NOMO-1 treated with DMSO at 0.1 percent for 48 hours (cell line): Measurements from ENCODE around the gene MUS81.

Experiments used
- DNase-seq: peaks from one replicate; lab custom pipeline; 2025; ENCODE audit not compliant: unreplicated experiment; lab: John Stamatoyannopoulos, UW

MUS81 gene

GRCh38 chr11:65859095-65859811, 980 bp upstream of the MUS81 start:
- DNase-seq = peak; percentile 99

- peak; percentile 55 for DNase-seq
Measured at GRCh38 chr11:65859812-65860277, 388 bp upstream of the MUS81 start.

GRCh38 chr11:65861165-65861505, 902 bp downstream of the MUS81 start:
- DNase-seq = no peak

- no peak for DNase-seq
Measured at GRCh38 chr11:65861533-65862183, 1.4 kb downstream of the MUS81 start.

GRCh38 chr11:65862191-65862735, 2.0 kb downstream of the MUS81 start:
- no peak for DNase-seq

GRCh38 chr11:65862941-65863888, 3.0 kb downstream of the MUS81 start:
- no peak for DNase-seq

- no peak for DNase-seq
Measured at GRCh38 chr11:65863889-65864705, 3.9 kb downstream of the MUS81 start.

GRCh38 chr11:65864706-65865471, 4.7 kb downstream of the MUS81 start:
- no peak for DNase-seq

- no peak for DNase-seq
Measured at GRCh38 chr11:65865550-65866172, 5.4 kb downstream of the MUS81 start.

GRCh38 chr11:65866509-65867283, 6.5 kb downstream of the MUS81 start:
- DNase-seq = no peak

GRCh38 chr11:65867284-65868071, 7.2 kb downstream of the MUS81 start:
- no peak for DNase-seq

- DNase-seq = no peak
Measured at GRCh38 chr11:65868076-65868667, 7.9 kb downstream of the MUS81 start.

- DNase-seq = no peak
Measured at GRCh38 chr11:65868907-65869306, 8.7 kb downstream of the MUS81 start.

GRCh38 chr11:65869643-65870306, 9.5 kb downstream of the MUS81 start:
- no peak for DNase-seq

- DNase-seq = no peak
Measured at GRCh38 chr11:65870307-65870658, 10.1 kb downstream of the MUS81 start.

- DNase-seq = no peak
Measured at GRCh38 chr11:65870706-65871681, 10.8 kb downstream of the MUS81 start.
